ENCODE measurements around the gene NR2F2.

DNA sequence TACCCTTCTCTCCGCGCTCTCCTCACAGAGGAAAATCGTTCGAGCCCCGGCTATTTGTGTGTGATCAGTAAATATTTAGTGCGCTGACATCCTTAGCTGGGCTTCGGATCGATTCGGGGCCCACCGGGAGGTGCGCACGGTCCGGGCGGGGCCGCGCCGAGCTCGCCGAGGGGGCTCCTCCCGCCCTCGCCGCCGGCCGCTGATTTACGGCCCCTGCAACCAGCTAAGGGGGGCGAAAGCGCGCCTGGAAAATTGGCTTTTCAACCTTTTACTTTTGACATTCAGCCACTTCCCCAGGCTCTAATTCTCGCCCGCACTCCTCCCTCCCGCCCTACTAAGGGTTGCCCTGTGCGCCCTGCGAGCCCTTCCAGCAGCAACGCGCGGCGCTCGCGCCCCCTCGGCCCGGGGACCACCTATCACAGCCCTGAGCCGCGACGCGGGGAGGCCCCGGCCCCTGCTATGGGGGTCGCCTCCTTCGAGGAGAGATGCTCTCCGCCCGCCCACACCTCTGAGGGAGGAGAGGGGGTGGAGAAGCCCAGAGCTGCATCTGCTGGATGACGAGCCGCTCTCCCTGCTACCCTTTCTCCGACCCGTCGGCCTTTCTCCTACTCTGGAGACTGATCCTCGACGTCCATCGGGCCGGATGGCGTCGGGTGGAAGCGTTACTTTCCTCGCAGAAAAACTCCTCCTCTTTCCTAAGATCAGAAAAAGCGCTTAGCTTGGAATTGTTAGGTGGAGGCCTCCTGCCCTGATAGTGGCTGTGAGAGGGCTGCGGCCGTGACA, 7.8 kb upstream of the NR2F2 start:
- TF ChIP-seq, protein P1, sequence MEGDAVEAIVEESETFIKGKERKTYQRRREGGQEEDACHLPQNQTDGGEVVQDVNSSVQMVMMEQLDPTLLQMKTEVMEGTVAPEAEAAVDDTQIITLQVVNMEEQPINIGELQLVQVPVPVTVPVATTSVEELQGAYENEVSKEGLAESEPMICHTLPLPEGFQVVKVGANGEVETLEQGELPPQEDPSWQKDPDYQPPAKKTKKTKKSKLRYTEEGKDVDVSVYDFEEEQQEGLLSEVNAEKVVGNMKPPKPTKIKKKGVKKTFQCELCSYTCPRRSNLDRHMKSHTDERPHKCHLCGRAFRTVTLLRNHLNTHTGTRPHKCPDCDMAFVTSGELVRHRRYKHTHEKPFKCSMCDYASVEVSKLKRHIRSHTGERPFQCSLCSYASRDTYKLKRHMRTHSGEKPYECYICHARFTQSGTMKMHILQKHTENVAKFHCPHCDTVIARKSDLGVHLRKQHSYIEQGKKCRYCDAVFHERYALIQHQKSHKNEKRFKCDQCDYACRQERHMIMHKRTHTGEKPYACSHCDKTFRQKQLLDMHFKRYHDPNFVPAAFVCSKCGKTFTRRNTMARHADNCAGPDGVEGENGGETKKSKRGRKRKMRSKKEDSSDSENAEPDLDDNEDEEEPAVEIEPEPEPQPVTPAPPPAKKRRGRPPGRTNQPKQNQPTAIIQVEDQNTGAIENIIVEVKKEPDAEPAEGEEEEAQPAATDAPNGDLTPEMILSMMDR (IDR thresholded peaks at IDR 0.05) = no peak
- no peak for TF ChIP-seq EP300 (IDR thresholded peaks at IDR 0.05)
- no peak for TF ChIP-seq POLR2A (IDR thresholded peaks at IDR 0.05)
- TF ChIP-seq POLR2AphosphoS5 (IDR thresholded peaks at IDR 0.05) = no peak
